Activated CD4-positive, alpha-beta memory T cell treated with anti-CD3 and anti-CD28 coated beads for 36 hours (primary cell): ENCODE measurements around the gene NQO1. TPM values are rescaled to one million over a fixed set of nuclear protein-coding genes. Genes with fewer than 3 reads are reported as not detected.

Experiments used
- CTCF ChIA-PET: fragments of 350-600 bp; sonication (Branson Sonifier 250); formaldehyde crosslinking; loops from one replicate; lab custom pipeline; 2021; ENCODE audit warnings: antibody characterized with exemption, inconsistent platforms; lab: Charles Lee
- POLR2A ChIA-PET: fragments of 350-600 bp; sonication (Branson Sonifier 250); formaldehyde crosslinking; loops from one replicate; lab custom pipeline; 2021; ENCODE audit warnings: antibody characterized with exemption; lab: Charles Lee
- DNase-seq: peaks from one replicate; pipeline ENCODE4 v3.0.0-alpha.2; 2020
- H3K27ac Mint-ChIP-seq: one replicate; pipeline ENCODE4 v1.8.0; 2021; ENCODE audit warnings: mixed read lengths
- H3K27me3 Mint-ChIP-seq: one replicate; pipeline ENCODE4 v1.8.0; 2021; ENCODE audit warnings: mixed read lengths
- H3K36me3 Mint-ChIP-seq: one replicate; pipeline ENCODE4 v1.8.0; 2021; ENCODE audit warnings: mixed read lengths
- H3K4me1 Mint-ChIP-seq: one replicate; pipeline ENCODE4 v1.8.0; 2021; ENCODE audit warnings: low read depth, mixed read lengths
- H3K4me3 Mint-ChIP-seq: one replicate; pipeline ENCODE4 v1.8.0; 2021; ENCODE audit warnings: mild to moderate bottlenecking, mixed read lengths
- H3K9me3 Mint-ChIP-seq: one replicate; pipeline ENCODE4 v1.8.0; 2021; ENCODE audit warnings: mixed read lengths
- intact Hi-C: fragments of 100-400 bp; cut with micrococcal nuclease; formaldehyde crosslinking; loops from one replicate; pipeline ENCODE4 v1.15.1; 2023
- total RNA-seq, 2 experiments: library from RNA; stranded (reverse); gene quantifications; one replicate each; pipeline ENCODE4 v1.2.3, GENCODE V29; 2021

NQO1 gene
- total RNA-seq: 10 to 100 TPM; 14.9 to 18.2 TPM

DNA sequence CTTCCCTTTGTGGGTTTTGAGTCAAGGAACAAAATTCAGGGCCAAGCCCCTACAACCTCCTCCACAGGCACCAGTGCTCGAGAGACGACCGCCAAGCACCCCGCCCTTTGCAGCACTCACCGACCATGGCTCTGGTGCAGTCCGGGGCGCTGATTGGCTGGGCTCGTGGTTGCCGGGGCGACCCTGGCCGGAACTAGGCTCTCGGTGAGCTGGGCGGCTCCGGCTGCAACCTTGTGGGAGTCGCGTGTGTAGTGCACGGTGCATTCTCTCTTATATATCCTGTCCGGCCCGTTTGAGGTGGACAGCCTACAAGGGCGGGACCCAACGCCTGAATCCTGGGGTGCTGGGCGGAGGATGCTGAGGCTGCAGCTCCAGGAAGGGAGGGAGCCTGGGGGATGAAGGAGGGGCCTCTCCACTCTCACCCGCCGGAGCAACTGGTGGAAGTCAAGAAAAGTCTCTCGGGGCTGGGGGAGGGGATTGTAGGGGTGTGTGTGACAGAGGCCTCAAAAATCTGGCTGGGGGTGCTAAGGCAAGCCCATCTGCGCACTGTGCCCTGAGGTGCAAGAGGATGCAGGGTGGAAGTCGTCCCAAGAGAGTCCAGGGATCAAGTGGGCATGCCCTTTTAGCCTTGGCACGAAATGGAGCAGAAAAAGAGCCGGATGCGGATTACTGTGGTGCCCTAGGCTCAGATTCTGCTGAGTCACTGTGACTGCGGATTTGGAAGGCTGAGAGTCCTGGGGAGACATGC lies at the start of gene NQO1:
Gene NQO1, minus strand, starts transcription at position 248 of the 748 bp plus-strand sequence. Its CDS starts 121 bp downstream, at position 127.
- no peaks in the 10 kb centered on the region for H3K36me3 Mint-ChIP-seq
- DNase-seq: peak; percentile 96
- peaks cover 17% of the 10 kb centered on the region for H3K4me1 Mint-ChIP-seq
- H3K9me3 Mint-ChIP-seq: no peaks in the 10 kb centered on the region
- ChIA-PET CTCF (interaction anchor here (0.6 to 6.5 kb wide), 4 partner anchors 28 to 597 kb away, joined by 3 to 54 read pairs (median 3); partner anchors contain the start of gene NOB1), POLR2A (interaction anchor here (0.8 to 2.3 kb wide), 3 partner anchors 11 to 330 kb away, joined by 3 to 15 read pairs (median 6); partner anchors contain the start of gene NOB1)
- peak within 1 kb of the TSS; percentile 86 for H3K27ac Mint-ChIP-seq
- H3K27me3 Mint-ChIP-seq: no peaks in the 10 kb centered on the region
- intact Hi-C loops: loop anchor here (1.0 kb wide), 4 partner anchors 17 to 302 kb away; partner anchors contain the start of genes CYB5B and NOB1
- H3K4me3 Mint-ChIP-seq: peak within 1 kb of the TSS; percentile 87

DNA sequence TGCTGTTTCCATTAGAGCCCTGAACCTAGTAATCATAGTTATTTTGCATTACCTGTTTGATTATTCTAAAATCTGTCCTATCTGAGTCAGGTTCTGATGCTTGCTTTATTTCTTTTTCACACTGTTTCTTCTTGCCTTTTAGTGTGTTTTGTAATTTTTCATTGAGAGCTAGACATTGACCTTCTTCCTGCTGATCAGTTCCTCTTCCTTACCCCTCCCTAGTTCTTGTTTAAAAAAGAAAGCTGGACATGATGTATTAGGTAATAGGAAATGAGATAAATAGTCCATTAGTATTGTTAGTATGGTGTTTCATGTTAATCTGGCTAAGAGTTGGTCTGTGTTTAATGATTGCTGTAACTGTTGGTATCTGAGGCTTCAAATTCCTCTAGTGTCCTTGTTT lies 49.2 kb upstream of the NQO1 start:
- Mint-ChIP-seq H3K27me3 (no peaks in the 10 kb centered on the region), H3K9me3 (peaks cover 15% of the 10 kb centered on the region), H3K4me3 (no peak overlapping the region), H3K36me3 (peaks cover 16% of the 10 kb centered on the region), H3K4me1 (peaks cover 28% of the 10 kb centered on the region), H3K27ac (no peak overlapping the region)
- intact Hi-C loops: no loop called here
- DNase-seq: no peak
- CTCF ChIA-PET: no interaction called here
- POLR2A ChIA-PET: no interaction called here

DNA sequence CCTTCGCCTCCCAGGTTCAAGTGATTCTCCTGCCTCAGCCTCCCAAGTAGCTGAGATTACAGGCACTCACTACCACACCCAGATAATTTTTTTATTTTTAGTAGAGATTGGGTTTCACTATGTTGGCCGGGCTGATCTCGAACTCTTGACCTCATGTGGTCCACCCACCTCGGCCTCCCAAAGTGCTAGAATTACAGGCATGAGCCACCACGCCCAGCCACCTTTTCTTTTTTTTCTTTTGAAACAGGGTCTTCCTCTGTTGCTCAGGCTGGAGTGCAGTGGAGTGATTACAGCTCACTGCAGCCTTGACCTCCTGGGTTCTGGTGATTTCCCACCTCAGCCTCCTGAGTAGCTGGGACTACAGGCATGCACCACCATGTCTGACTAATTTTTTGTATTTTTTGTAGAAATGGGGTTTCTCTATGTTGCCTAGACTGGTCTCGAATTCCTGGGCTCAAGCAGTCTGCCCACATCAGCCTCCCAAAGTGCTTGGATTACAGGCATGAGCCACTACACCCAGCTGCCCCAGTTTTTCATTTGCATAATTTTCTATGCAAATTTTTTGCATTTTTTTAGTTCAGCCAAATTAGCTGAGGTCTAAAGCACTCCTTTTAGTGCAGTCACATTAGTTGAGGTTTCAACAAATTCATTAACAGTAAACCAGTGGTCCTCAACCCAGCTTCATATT lies 47.0 kb upstream of the NQO1 start:
- H3K27me3 Mint-ChIP-seq: no peaks in the 10 kb centered on the region
- CTCF ChIA-PET: interaction anchor here (0.6 to 5.1 kb wide), 3 partner anchors 19 to 49 kb away, joined by 3 to 21 read pairs (median 5); partner anchors contain the start of gene NOB1

DNA sequence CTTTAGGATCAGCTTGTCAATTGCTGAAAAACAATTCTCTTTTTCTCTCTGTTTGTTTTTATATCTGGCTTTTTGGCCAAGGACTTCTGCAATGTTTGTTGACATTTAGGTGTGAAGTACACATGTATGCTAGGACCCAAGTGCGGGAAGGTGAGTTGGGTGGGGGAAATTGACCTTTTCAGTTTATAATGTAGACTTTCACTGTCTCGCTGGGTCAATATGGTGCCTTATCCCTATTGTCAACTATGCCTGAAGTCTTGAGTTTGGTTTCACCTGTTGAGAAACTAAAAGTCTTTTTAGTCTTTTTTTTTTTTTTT lies 45.2 kb upstream of the NQO1 start:
- Mint-ChIP-seq H3K27me3 (no peaks in the 10 kb centered on the region), H3K9me3 (peaks cover 15% of the 10 kb centered on the region), H3K4me1 (peaks cover 48% of the 10 kb centered on the region), H3K4me3 (no peak overlapping the region), H3K27ac (no peak overlapping the region), H3K36me3 (peaks cover 13% of the 10 kb centered on the region)
- intact Hi-C loops: no loop called here
- ChIA-PET POLR2A (interaction anchor here (3.3 kb wide), 1 partner anchor 9 kb away, joined by 16 read pairs; the partner anchor contains the start of gene WWP2), CTCF (interaction anchor here (1.1 to 5.1 kb wide), 2 partner anchors 8 to 17 kb away, joined by 4 to 21 read pairs; partner anchors contain the start of gene NOB1)
- no peak for DNase-seq

More for the DNA sequence above, 47.0 kb upstream of the NQO1 start:
- no peak overlapping the region for H3K4me3 Mint-ChIP-seq
- H3K9me3 Mint-ChIP-seq: peaks cover 15% of the 10 kb centered on the region
- POLR2A ChIA-PET: interaction anchor here (3.3 kb wide), 1 partner anchor 11 kb away, joined by 16 read pairs; the partner anchor contains the start of gene WWP2
- peaks cover 15% of the 10 kb centered on the region for H3K36me3 Mint-ChIP-seq
- peaks cover 36% of the 10 kb centered on the region for H3K4me1 Mint-ChIP-seq
- intact Hi-C loops: no loop called here
- no peak for DNase-seq
- peak overlapping the region; percentile 6 for H3K27ac Mint-ChIP-seq

DNA sequence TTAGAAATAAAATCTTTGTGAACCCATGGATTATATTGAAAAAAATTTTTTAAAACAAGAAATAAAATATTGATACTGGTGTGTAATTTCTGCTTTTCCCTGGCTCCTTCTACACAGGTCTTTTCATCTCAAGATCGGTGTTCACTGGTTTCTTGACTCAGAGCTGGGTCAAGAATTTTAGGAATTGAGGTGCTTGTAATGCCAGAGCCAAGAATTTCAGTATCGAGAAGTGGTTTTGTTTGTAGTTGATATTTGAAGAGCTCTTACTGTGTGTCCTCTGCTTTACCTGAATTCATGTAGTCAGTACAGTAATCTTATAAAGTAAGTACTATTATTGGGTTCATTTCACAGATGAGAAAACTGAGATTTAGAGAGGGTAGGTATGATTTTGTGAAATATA lies 43.0 kb upstream of the NQO1 start:
- Mint-ChIP-seq H3K4me3 (no peak overlapping the region), H3K27me3 (no peaks in the 10 kb centered on the region), H3K36me3 (peaks cover under 1% of the 10 kb centered on the region), H3K4me1 (peaks cover 58% of the 10 kb centered on the region), H3K27ac (no peak overlapping the region), H3K9me3 (no peaks in the 10 kb centered on the region)
- ChIA-PET CTCF (interaction anchor here (5.1 kb wide), 1 partner anchor 15 kb away, joined by 21 read pairs; the partner anchor contains the start of gene NOB1), POLR2A (no interaction called here)
- no peak for DNase-seq
- intact Hi-C loops: no loop called here

DNA sequence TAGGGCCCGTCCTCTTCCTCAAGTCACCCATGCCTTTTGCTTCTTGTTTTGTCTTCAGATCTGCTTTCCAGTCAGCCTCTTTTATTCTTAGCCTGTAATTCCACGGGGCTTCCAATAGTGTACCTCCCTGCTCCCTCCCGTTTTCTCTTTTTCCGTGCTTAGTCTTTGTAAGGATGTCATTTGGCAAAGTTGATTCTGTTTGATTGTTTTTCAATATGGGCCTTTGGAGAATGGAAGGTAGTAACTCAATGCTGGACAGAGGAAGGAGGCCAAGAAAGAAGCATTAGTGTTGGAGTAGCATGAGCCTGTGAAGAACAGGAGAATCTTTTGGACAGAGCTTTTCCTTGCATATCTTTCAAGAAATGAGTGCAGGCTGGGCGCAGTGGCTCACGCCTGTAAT lies 42.3 kb upstream of the NQO1 start:
- Mint-ChIP-seq H3K36me3 (no peaks in the 10 kb centered on the region), H3K4me1 (peaks cover 56% of the 10 kb centered on the region), H3K4me3 (no peak overlapping the region), H3K9me3 (no peaks in the 10 kb centered on the region), H3K27me3 (no peaks in the 10 kb centered on the region), H3K27ac (no peak overlapping the region)
- intact Hi-C loops: no loop called here
- ChIA-PET POLR2A (no interaction called here), CTCF (interaction anchor here (5.1 kb wide), 1 partner anchor 14 kb away, joined by 21 read pairs; the partner anchor contains the start of gene NOB1)
- no peak for DNase-seq

DNA sequence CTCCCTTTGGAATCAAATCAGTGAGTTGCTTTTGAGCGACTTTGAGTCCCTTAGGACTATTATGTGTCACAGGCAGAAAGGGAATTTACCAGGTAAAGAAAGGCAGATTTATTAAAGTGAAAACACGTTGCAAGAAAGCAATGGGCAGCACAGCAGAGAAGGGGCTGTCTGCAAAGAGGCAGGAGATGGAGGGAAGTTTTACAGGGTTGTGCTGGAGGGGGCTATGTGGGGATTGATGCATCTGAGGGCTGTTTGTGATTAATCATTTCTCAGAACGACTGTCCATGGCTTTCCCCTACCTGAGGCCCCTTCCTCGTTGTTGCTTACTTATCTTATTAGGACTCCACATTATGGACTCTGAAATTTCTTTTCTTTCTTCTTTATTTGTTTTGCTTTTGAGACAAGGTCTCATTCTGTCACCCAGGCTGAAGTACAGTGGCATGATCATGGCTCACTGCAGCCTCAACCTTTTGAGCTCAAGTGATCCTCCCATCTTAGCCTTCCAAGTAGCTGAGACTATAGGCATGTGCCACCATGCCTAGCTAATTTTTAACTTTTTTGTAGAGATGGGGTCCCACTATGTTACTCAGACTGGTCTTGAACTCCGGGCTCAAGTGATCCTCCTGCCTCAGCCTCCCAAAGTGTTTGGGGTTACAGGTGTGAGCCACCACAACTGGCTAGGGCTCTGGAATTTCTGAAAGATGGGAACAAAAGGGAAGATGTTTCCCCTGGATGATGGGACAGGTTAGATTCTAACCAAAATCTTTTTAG lies 41.3 kb upstream of the NQO1 start:
- peak; percentile 25 for DNase-seq

DNA sequence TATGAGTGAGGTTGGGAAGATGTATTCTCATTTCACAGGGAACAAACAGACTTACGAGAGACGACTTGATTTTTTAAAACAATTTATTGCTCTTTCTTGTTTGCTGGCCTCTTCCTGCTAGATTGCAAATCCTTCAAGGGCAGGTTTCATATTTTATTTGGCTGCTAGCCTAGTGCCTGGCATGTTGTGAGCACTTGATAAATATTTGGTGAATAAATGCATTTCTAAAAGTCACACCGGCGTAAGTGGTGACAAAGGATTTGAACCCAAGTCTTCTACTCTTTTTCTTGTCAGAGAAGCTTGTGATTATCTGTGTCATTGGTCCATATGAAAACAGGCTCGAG lies 37.2 kb upstream of the NQO1 start:
- H3K36me3 Mint-ChIP-seq: peaks cover 2% of the 10 kb centered on the region
- CTCF ChIA-PET: interaction anchor here (0.8 to 2.1 kb wide), 4 partner anchors 8 to 199 kb away, joined by 4 to 14 read pairs (median 4); partner anchors contain the start of gene NOB1
- DNase-seq: no peak
- POLR2A ChIA-PET: interaction anchor here (2.9 to 3.3 kb wide), 2 partner anchors 9 to 10 kb away, joined by 16 to 24 read pairs; partner anchors contain the start of gene NOB1
- intact Hi-C loops: no loop called here
- no peaks in the 10 kb centered on the region for H3K27me3 Mint-ChIP-seq
- H3K4me3 Mint-ChIP-seq: peak overlapping the region; percentile 95
- no peaks in the 10 kb centered on the region for H3K9me3 Mint-ChIP-seq
- H3K4me1 Mint-ChIP-seq: peaks cover 40% of the 10 kb centered on the region
- peak overlapping the region; percentile 93 for H3K27ac Mint-ChIP-seq

More for the DNA sequence above, 41.3 kb upstream of the NQO1 start:
- intact Hi-C loops: no loop called here
- CTCF ChIA-PET: no interaction called here
- POLR2A ChIA-PET: no interaction called here
- H3K4me3 Mint-ChIP-seq: no peak overlapping the region
- H3K27me3 Mint-ChIP-seq: no peaks in the 10 kb centered on the region
- no peaks in the 10 kb centered on the region for H3K9me3 Mint-ChIP-seq
- peaks cover under 1% of the 10 kb centered on the region for H3K36me3 Mint-ChIP-seq
- H3K4me1 Mint-ChIP-seq: peaks cover 55% of the 10 kb centered on the region
- H3K27ac Mint-ChIP-seq: no peak overlapping the region

DNA sequence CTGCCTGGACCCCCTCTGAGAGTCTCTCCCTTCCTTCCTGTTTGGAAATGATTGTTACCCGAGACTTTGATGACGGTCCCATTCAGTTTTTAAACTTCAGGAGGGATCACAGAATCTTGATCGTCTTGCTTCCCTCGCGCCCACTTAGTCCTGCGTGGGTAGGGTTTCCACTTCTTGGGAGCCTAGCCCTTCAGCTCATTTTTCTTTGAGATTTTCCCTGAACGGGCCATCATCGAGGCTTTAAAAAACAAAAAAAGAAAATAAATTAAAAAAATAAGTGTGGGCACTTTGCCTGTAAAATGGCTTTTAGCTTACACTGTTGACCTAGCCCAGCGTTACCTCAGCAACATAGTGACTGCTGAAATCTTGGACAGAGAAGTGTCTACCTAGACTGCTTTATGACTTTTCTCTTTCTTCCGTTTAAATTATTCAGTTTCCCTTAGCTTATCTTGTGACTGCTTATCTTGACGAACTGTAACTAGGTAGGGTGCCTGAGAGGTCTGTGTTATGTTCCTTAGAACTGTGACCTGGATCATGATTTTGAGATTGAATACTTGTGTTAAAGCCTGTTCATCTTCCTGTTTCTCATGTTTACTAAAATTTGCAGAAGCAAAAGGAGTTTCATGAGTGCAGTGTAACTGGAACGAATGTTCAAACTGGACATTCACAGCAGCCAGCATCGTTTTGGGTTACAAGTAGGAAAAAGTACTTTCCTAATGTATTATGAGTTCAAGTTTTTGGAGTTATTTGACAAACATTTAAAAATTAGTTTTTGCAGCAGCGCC lies 36.6 kb upstream of the NQO1 start:
- H3K27ac Mint-ChIP-seq: peak overlapping the region; percentile 93
- intact Hi-C loops: loop anchor here (1.0 kb wide), 1 partner anchor 9 kb away; the partner anchor contains the start of gene NOB1
- H3K4me1 Mint-ChIP-seq: peaks cover 39% of the 10 kb centered on the region
- H3K36me3 Mint-ChIP-seq: peaks cover 2% of the 10 kb centered on the region
- H3K27me3 Mint-ChIP-seq: no peaks in the 10 kb centered on the region
- ChIA-PET POLR2A (interaction anchor here (0.9 to 3.3 kb wide), 3 partner anchors 9 to 105 kb away, joined by 3 to 24 read pairs (median 16); partner anchors contain the start of gene NOB1), CTCF (interaction anchor here (0.8 to 2.1 kb wide), 5 partner anchors 8 to 198 kb away, joined by 4 to 14 read pairs (median 4); partner anchors contain the start of gene NOB1)
- H3K9me3 Mint-ChIP-seq: no peaks in the 10 kb centered on the region
- H3K4me3 Mint-ChIP-seq: peak overlapping the region; percentile 95
- DNase-seq: no peak

- Mint-ChIP-seq H3K4me1 (peaks cover 31% of the 10 kb centered on the region), H3K36me3 (peaks cover 2% of the 10 kb centered on the region), H3K9me3 (no peaks in the 10 kb centered on the region), H3K4me3 (peak within 1 kb of the TSS; percentile 95), H3K27ac (peak within 1 kb of the TSS; percentile 93), H3K27me3 (no peaks in the 10 kb centered on the region)
- ChIA-PET POLR2A (interaction anchor here (0.6 to 3.3 kb wide), 4 partner anchors 9 to 579 kb away, joined by 3 to 24 read pairs (median 10); partner anchors contain the start of gene NOB1), CTCF (interaction anchor here (1.2 to 2.1 kb wide), 3 partner anchors 8 to 53 kb away, joined by 4 to 14 read pairs (median 5); partner anchors contain the start of gene NOB1)
- DNase-seq: peak; percentile 83
- intact Hi-C loops: loop anchor here (1.0 kb wide), 1 partner anchor 8 kb away; the partner anchor contains the start of gene NOB1
Measured at GRCh38 chr16:69761983-69762813, 35.8 kb upstream of the NQO1 start, which contains the start of gene WWP2. TSS of gene WWP2 (plus strand) at chr16:69762332. CDS start at chr16:69787011, 24,679 bp downstream.
